Inflammatory macrophage treated with lipopolysaccharide for 1 hour (primary cell): ENCODE data around the gene EOLA1.
"Not testable (repeated sequence)": the region's sequence is repeated elsewhere in the genome, so short reads cannot be mapped to it uniquely, and the experiment has no call there.

ENCODE experiments used
- DNase-seq, 2 donors: peaks; one replicate each; pipeline ENCODE4 v3.0.0-alpha.2; 2020 to 2022

Gene EOLA1

DNA sequence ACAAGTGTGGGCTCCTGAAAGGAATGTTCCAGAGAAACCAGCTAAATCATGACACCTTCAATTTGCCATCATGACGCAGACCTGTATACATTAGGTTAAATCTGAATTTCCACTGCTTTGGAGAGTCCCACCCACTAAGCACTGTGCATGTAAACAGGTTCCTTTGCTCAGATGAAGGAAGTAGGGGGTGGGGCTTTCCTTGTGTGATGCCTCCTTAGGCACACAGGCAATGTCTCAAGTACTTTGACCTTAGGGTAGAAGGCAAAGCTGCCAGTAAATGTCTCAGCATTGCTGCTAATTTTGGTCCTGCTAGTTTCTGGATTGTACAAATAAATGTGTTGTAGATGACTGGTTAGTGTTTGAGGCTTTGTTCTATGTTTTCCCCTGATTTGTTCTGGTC is 6.2 kb downstream of the EOLA1 start:
- not testable (repeated sequence) for DNase-seq

DNA sequence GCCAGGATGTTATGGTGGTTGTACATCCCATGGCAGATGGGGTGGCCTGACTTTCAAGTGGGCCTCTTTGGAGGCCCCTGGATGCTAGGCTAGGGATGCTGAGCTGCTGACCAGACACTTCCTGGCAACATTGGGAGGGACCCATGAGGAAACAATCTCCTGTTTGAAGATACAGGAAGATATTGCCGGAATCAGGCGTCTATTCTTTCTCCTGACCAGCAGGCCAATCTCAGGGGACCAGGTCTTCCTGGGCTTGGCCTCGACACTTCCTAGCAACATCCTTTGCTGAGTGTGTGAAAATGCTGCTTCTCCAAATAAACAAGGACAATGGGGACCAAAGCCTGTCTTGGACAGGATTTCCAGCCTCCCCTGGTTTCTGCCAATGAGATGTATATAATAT is 7.0 kb downstream of the EOLA1 start:
- not testable (repeated sequence) for DNase-seq

DNA sequence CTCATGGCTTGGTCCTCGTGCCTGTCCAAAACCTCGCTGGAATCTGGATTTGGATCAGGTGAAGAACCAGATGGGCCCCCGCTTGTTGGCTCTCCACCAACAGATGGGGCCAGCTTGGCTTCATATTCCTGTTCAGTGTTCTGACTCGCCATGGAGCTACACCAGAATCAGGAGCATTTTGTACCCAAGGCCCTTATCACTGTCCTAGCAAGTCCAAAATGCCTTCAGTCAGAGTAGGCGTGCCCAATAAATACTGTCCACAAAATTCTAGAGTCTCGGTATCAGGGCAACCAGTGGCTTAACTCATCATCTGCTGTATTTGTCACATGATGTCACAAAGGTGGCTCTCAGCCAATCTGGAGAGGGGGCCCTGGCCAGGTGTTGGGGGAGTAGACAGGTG is 8.9 kb downstream of the EOLA1 start, which contains the start of gene HSFX3:
TSS of gene HSFX3 (minus strand) at position 224 of the 400 bp plus-strand sequence. CDS start at position 152, 72 bp downstream.
- not testable (repeated sequence) for DNase-seq

DNA sequence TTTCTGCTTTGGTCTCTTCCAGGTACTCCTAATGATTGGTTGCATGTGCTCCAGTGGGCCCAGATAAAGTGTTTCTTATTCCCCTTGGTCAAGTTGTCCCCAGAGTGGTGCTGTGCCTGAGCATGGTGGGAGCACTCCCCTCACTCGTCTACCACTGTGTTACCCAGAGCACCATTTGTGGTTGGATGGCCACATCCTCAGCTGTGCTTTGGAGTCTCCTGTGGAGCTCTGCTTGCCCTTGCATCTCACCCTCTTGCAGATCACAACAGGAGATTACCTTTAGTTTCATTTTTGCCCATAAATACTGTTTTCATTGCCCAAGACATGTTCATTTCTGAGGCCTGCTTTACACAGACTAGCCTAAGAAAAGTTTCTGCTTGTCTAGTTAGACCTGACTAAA is 9.6 kb downstream of the EOLA1 start:
- DNase-seq, result not testable (repeated sequence)

DNA sequence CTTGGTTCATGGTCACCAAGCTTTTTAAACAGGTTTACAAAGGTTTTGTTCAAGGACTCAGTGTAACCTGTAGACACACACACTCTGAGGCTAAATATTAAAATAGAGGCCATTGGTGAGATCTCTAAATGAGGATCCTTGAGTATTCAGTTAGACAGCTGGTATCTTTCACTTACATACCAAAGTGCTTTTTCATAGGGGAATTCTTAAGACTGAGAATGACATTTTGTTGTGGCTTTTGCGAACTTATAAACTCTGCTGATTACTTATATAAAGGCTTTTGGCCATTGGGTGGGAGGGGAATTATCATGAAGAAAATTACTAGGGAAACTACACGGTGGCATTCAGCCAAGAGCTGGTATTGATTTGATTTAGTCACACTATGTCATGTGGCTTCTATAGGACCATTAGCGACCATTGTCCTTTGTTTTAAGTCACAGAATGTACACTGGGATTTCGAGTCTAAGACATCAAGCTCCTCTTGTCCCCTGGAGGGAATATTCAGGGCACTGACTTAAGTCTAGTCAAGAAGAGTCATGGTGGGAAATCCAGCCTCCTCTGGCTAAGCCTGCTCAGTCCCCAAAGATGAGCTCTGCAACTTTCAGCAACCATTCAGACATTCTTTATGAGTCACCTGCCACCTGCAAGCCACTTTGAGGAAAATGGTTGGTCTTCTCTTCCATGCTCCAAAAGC is 10.6 kb downstream of the EOLA1 start:
- DNase-seq, result not testable (repeated sequence)

DNA sequence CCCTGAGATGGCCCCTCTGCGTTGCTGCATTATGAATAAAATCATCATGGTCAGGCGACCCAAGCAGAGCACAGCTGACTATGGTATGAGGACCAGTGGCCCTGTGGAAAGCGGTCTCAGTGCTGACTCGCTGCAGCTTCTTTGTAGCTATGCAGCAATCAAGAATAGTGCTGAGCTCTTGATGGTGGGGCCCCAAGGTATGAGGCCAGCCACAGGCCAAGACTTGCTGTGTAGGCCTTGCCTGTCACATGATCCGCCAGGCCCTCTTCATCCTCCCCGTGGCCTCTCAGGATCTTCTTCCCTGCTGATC is 11.1 kb downstream of the EOLA1 start:
- DNase-seq, result not testable (repeated sequence)

DNA sequence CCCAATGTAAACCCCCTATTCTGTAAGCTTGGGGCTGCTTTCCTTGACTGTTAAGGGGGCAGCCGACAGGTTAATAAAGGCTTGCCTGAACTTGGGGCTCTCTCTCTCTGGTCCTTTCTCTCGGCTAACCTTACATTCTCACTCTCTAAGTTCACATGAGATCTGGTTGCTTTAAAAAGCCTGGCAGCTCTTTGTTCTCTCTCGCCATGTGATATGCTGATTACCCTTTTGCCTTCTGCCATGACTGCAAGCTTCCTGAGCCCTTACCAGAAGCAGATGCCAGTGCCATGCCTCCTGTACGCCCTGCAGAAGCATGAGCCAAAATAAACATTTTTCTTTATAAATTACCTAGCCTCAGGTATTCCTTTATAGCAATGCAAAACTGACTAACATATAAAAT is 14.4 kb downstream of the EOLA1 start:
- not testable (repeated sequence) for DNase-seq

DNA sequence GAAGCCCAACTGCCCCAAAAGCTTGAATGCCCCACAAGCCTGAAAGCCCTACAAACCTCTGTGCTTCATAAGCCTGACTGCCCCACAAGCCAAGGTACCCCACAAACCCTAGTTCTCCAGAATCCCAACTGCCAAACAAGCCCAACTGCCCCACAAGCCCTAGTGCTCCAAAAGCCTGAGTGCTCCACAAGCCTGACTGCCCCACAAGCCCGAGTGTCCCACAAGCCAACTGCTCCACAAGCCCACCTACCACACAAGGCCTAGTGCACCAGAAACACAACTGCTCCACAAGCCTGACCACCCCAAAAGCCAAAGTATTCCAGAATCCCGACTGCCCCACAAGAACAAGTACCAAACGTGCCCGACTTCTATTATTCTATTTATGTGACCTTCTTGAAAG is 22.5 kb downstream of the EOLA1 start:
- DNase-seq, result no peak

DNA sequence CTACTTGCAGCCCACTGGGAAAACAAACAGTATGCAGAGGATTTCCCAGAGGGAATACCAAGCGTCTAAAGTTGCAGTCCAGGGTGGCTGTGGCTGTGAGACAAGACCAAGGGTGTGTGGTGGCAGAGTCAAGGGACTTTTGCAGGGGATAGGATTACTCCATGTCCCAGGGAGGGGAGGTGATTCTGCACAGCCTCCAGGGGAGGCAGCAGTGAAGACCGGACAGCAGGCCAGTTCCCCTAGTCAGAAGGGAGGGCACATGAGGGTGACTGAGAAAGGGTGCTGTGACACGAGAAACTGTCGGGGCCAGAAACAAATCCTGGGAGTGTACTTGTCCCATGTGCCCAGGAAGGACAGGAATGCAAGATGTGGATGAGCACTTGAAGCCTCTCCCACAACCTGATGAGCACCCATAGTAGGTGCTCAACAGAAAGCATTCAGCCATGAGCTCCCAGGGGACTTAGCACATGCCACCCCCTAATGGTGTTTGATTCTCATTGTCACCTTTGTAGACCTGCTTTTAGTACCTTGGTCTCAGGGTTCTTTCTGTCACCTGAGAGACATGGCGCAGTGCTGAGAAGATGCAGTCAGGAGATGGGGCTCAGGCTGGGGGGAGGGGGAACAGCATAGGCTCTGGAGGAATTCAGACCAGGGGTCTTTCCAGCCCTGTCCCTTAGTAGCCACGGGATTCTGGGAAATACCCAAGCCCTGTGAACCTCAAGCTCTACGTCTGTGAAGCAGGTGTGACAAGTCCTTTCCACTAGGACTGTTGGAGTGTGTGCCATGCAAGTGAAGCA is 27.0 kb downstream of the EOLA1 start:
- DNase-seq, result no peak

DNA sequence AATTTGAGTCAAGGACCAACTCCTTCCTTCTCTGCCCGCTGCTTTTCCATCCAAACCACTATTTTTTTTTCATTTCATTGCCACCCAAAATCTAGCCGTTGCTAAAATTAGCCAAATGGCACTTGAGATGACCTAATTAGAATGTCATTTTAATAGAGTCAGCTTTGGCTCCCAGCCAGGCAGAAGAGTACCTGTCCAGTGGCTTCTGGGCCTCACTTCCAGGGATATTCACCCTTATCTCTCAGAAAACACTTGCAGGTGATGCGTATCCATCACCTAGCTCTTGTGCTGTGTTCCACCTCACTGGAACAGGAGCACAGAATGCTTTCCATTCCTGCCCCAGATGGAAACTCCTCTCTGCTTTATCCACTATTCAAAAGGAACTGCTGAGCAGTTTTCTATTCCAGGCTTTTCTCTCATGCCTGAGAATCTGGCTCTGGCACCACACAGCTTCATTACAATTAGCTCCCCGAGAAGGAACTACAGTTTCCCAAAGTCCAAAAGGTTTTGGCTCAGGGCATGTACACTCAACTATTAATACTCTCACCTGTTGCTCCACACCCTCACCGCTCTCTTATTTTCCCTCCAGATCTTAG is 28.0 kb downstream of the EOLA1 start:
- no peak for DNase-seq

DNA sequence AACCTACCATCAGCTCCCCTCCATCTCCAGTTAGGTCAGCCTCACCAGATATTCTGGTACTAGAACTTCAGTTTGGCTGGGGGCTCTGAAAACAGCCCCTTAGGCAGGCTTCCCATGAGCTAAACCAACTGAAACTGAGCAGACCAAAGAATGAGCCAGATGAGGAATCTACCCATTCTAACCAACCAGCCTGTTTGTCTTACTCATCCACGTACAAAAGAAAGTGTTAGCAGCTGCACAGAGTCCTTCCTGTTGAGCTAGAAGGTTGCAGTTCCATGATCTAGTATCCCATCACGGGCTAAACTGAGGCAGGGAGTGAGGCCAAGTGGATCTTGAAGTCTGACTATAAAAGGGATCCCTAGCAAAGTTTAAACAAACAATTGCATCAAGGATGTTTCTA is 29.0 kb downstream of the EOLA1 start:
- DNase-seq, result no peak

DNA sequence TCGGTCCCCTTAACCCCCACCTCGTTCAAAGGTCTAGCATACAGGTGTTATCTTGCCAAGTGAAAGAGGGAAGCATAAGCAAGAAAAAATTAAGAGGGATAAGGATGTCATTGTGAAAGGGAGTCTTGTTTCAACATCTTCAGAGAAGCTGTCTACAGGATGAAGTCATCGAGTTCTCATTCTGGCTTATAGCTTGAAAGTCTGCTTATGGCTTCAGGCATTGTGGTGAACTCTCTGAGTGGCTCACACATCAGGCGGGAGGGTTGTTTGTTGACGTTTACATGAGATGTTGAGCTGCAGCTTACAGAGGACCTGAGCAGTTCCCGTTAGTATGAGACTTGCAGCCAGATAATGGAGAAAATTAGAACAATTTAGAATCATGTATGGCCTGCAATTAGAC is 29.9 kb downstream of the EOLA1 start:
- peak in 1 of 2 donors; percentile 0 for DNase-seq

DNA sequence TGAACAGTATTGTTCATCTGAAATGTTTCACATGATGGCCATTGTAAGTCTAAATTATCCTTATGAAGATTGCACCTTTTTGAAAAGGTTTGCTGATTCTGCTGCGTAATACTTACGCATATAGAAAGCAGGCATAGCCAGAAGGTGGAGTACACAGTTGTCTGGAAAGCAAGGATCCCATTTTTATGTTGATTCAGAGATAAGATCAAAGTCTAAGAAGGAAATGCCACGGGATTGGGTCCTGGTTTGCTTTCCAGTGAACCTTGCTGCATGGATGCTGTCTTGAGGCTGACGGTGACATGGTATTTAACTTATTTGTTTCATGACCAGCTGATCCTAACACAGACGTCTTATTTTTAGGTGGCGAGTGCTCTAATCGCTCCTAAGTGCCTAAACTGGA is 31.0 kb downstream of the EOLA1 start:
- DNase-seq, result no peak

DNA sequence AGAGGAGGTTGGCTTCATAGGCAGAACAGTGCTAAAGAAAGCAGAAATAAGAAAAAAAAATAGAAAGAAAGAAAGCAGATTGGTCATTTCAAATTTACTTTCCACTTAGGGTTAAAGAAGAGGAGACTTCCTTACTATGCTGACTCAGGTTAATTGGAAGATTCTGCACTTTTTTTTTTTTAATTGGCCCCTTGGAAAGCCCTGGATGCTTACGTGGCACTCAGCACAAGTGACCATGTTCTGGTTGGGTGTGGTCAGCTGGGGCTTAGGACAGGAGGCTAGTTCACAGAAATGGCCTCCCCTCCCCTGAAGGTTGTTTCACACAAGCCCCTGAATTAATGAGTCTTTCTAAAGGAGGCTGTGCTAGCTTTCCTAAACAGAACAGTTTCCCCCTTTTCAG is 31.9 kb downstream of the EOLA1 start:
- DNase-seq, result no peak

DNA sequence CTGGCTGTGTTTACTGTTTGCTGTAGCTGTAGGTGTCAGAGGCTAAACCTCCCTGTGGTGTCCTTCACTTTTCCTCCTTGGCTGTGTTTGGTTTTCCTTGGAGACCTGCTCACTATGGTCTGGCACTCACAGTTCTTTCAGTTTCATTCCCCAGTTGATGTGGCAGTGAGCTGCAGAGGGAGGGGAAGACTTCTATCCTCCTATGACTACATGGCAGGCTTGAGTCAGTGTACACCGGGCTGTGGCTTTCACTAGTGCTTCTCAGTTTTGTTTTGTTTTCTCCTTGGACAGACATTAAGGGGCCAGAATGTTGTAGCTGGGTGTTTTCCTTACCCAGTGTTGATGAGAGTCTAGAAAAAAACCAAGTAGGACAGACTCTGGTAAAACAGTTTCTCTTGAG is 32.6 kb downstream of the EOLA1 start:
- not testable (repeated sequence) for DNase-seq

DNA sequence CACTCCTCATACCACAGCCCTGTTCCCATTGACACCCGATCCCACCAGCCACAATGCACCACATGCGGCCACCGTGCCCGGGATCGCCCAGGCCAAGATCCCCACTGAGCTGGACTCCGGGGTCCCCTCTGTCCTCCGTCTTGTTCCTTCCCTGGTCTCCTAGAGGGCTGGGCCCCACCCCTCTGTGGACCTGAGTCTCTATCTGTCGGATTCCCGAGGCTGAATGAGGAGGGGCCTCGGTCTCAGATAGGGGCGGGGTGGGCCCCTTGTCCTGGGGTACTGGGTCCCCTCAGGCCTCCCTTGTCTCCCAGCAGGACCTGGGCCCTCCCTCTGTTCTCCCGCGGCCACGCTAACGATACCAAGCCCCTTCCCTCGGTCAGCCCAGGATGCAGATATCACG is 44.8 kb downstream of the EOLA1 start:
- DNase-seq, result not testable (repeated sequence)

DNA sequence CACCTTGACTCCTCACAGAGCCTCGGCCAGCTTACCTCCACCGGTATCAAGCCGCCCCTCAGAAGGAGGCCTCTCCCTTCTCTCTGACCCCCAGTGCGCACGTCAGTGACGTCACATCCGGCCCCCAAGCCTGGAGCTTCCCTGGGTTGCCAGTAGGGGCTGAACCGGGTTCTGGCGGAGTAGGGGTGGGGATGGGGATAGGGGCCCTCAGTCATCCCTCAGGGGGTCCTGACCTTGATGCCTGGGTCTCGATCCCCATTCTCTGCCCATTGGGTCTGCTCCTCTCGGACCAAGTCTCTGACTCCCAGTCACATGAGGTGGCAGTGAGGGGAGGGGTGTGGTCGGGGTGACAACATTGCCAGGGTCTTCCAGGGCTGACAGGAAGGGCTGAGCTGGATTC is 46.5 kb downstream of the EOLA1 start, which contains the start of gene MAGEA9B:
TSS of gene MAGEA9B (minus strand) at position 101 of the 400 bp plus-strand sequence. CDS start 4,280 bp downstream, outside the sequence.
- not testable (repeated sequence) for DNase-seq

DNA sequence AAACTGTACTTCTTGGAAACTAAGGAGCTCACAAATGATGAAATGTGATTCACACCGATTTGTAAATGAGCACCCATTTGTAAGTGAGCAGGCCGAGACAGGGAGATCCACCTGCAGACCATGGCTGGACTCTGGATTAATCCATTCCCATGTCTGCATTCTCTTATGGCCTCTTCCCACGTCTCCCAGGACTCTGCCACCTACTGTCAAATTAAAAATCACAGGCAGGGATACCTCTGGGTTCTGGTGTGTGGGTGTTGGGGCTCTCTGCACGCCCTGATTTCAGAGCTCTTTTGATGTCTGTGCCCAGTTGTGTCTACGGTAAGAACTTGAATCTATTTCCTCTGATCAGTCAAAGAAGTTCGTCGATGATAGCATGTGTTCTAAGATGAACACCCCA is 50.2 kb downstream of the EOLA1 start:
- not testable (repeated sequence) for DNase-seq

DNA sequence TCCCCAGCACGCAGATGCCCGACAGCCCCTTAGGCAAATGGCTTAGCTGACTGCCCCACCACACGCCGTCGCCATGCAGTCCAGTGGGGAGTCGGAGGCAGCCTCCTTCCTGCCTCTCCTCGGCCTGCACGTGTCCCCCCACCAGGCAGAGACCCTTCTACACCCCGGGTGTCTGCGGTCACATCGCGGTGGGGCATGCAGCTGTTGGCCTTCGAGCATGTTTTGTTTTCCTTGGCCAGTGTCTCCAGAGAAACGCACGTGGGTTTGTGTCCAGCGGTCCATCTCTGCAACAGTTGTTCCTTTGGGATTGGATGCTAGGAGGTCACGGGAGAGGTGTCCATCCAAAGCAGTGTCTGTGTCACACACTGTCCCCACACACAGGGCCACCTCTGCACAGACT is 54.4 kb downstream of the EOLA1 start, which contains the start of gene HSFX2:
TSS of gene HSFX2 (minus strand) at position 101 of the 400 bp plus-strand sequence. CDS start 614 bp downstream, outside the sequence.
- DNase-seq, result not testable (repeated sequence)

DNA sequence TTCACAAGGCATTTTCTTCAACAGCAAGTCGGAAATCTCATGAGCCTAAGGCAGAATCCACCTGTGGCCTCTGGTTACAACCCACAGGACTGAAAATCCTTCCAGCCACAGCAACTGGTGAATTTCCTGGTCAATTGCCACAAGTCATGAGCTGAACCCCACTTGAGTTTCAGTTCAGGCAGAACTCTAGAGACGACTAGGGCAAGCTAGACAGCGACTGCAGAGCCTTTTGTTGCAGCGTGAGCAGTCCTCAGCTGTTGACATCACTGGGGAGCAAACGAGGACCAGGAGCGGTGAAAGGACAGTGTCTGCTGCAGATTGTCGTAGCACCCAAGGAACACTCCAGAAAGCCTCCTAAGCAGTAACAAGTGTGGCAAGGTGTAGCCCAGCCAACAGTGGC is 55.1 kb downstream of the EOLA1 start:
- DNase-seq, result not testable (repeated sequence)
